OCI-LY1 (cell line): Measurements from ENCODE around the gene MSANTD3.

Experiments used
- H2AFZ ChIP-seq: fragments of 200-600 bp; sonication (generic), shearing (Covaris generic); 2 replicates; pipeline ENCODE4 v1.6.0; 2014; ENCODE audit warnings: antibody characterized with exemption, mild to moderate bottlenecking, low read length
- H3F3A ChIP-seq: fragments of 200-600 bp; sonication (generic), shearing (Covaris generic); 2 replicates; pipeline ENCODE4 v1.6.0; 2014; ENCODE audit warnings: mild to moderate bottlenecking, antibody characterized with exemption, low read length, moderate library complexity; ENCODE audit not compliant: insufficient read depth
- H3K27ac ChIP-seq: fragments of 200-600 bp; sonication (generic); 2 replicates; pipeline ENCODE4 v1.5.1; 2014; ENCODE audit warnings: low read length, mixed run types, mild to moderate bottlenecking, low read depth; ENCODE audit not compliant: poor library complexity, severe bottlenecking
- H3K27me3 ChIP-seq: fragments of 200-600 bp; sonication (generic); 2 replicates; pipeline ENCODE4 v1.6.0; 2014; ENCODE audit warnings: antibody characterized with exemption, mild to moderate bottlenecking, low read length, moderate library complexity; ENCODE audit not compliant: insufficient read depth
- H3K36me3 ChIP-seq: fragments of 200-600 bp; sonication (generic); 2 replicates; pipeline ENCODE4 v1.6.1; 2014; ENCODE audit warnings: mild to moderate bottlenecking, antibody characterized with exemption, low read length, moderate library complexity, mixed read lengths; ENCODE audit not compliant: insufficient read depth
- H3K4me1 ChIP-seq: fragments of 200-600 bp; sonication (generic); 2 replicates; pipeline ENCODE4 v1.5.1; 2014; ENCODE audit warnings: mild to moderate bottlenecking, low read length, moderate library complexity; ENCODE audit not compliant: insufficient read depth, severe bottlenecking
- H3K4me2 ChIP-seq: fragments of 200-600 bp; sonication (generic), shearing (Covaris generic); 2 replicates; pipeline ENCODE4 v1.6.1; 2014; ENCODE audit warnings: low read length
- H3K4me3 ChIP-seq: fragments of 200-600 bp; sonication (generic); 2 replicates; pipeline ENCODE4 v1.5.1; 2014; ENCODE audit warnings: low read length, low read depth, mild to moderate bottlenecking, mixed read lengths; ENCODE audit not compliant: poor library complexity, severe bottlenecking
- H3K79me2 ChIP-seq: fragments of 200-600 bp; shearing (Covaris generic); 2 replicates; pipeline ENCODE4 v1.6.1; 2016; ENCODE audit warnings: mixed run types, low read length, mixed read lengths; ENCODE audit not compliant: insufficient read depth
- H3K9ac ChIP-seq: fragments of 200-600 bp; sonication (generic), shearing (Covaris generic); 2 replicates; pipeline ENCODE4 v1.6.1; 2014; ENCODE audit warnings: mild to moderate bottlenecking, low read length, mixed read lengths
- H3K9me2 ChIP-seq: fragments of 200-600 bp; sonication (generic), shearing (Covaris generic); 2 replicates; pipeline ENCODE4 v1.6.1; 2014; ENCODE audit warnings: low read depth, mild to moderate bottlenecking, low read length, mixed read lengths
- H3K9me3 ChIP-seq: fragments of 200-600 bp; shearing (Covaris generic); 2 replicates; pipeline ENCODE4 v1.6.1; 2014; ENCODE audit warnings: low read length, mixed read lengths
- H4K20me1 ChIP-seq: fragments of 200-600 bp; sonication (generic), shearing (Covaris generic); 2 replicates; pipeline ENCODE4 v1.6.0; 2016; ENCODE audit warnings: mild to moderate bottlenecking, low read length; ENCODE audit not compliant: insufficient read depth
- EZH2 ChIP-seq: fragments of 200-600 bp; sonication (generic), shearing (Covaris generic); IDR thresholded peaks from 2 replicates; pipeline ENCODE4 v1.8.0; 2017; ENCODE audit warnings: borderline replicate concordance, mixed run types, mild to moderate bottlenecking, antibody characterized with exemption, low read length, moderate library complexity, mixed read lengths
- TF ChIP-seq, protein P1 (sequence below): fragments of 200-600 bp; sonication (generic), shearing (Covaris generic); IDR thresholded peaks from 2 replicates; pipeline ENCODE4 v1.5.1; 2017; ENCODE audit warnings: mild to moderate bottlenecking, antibody characterized with exemption, low read length, moderate library complexity, mixed read lengths

Gene MSANTD3

DNA sequence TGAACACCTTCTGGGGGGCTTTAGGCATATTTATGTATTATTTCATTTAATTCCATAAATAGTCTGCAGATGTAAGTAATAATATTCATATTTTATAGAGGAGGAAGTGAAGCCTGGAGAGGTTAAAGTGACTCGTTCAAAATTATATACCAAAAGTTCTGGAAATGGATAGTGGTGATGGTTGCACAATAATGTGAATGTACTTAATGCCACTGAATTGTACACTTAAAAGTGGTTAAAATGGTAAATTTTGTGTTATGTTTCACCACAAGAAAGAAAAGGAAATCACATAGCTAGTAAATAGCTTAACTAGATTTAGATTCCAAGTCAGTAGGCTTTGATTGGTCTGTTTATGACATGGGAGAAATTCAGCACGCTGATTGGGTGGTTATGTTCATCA lies 33.0 kb downstream of the MSANTD3 start:
- Histone ChIP-seq H3K9ac (no peak overlapping the region), H3K27ac (no peak overlapping the region), H4K20me1 (no peaks in the 10 kb centered on the region), H3K9me3 (no peaks in the 10 kb centered on the region), H3F3A (no peaks in the 10 kb centered on the region), H2AFZ (no peak overlapping the region), H3K79me2 (no peaks in the 10 kb centered on the region), H3K36me3 (no peaks in the 10 kb centered on the region), H3K4me3 (no peak overlapping the region), H3K27me3 (no peaks in the 10 kb centered on the region), H3K9me2 (no peaks in the 10 kb centered on the region), H3K4me2 (no peak overlapping the region), H3K4me1 (no peaks in the 10 kb centered on the region)
- TF ChIP-seq, protein P1, sequence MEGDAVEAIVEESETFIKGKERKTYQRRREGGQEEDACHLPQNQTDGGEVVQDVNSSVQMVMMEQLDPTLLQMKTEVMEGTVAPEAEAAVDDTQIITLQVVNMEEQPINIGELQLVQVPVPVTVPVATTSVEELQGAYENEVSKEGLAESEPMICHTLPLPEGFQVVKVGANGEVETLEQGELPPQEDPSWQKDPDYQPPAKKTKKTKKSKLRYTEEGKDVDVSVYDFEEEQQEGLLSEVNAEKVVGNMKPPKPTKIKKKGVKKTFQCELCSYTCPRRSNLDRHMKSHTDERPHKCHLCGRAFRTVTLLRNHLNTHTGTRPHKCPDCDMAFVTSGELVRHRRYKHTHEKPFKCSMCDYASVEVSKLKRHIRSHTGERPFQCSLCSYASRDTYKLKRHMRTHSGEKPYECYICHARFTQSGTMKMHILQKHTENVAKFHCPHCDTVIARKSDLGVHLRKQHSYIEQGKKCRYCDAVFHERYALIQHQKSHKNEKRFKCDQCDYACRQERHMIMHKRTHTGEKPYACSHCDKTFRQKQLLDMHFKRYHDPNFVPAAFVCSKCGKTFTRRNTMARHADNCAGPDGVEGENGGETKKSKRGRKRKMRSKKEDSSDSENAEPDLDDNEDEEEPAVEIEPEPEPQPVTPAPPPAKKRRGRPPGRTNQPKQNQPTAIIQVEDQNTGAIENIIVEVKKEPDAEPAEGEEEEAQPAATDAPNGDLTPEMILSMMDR: no peak
- no peak for TF ChIP-seq EZH2

DNA sequence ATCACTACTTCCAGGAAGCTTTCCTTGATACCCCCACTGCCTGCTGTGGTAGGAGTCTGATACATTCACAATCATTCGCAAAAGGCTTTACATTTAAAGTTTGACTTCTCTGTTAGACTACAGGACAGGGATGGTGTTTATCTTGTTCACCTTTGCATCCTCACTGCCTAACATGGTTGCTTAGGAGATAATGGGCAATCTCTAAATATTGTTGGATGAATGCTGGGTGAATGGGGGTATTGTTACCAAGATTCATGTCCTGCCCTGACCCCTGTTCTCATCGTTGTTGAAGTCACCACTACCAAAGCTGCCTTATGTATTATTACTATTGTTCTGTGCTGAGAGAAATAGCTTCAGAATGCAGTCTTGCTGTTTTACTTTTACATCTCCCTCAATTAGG lies 38.3 kb downstream of the MSANTD3 start:
- Histone ChIP-seq H4K20me1 (no peaks in the 10 kb centered on the region), H3K9me3 (no peaks in the 10 kb centered on the region), H2AFZ (no peak overlapping the region), H3K79me2 (no peaks in the 10 kb centered on the region), H3K27me3 (no peaks in the 10 kb centered on the region), H3K27ac (no peak overlapping the region), H3K36me3 (no peaks in the 10 kb centered on the region), H3F3A (no peaks in the 10 kb centered on the region), H3K4me1 (no peaks in the 10 kb centered on the region), H3K4me3 (no peak overlapping the region), H3K9me2 (no peaks in the 10 kb centered on the region), H3K4me2 (no peak overlapping the region), H3K9ac (no peak overlapping the region)
- TF ChIP-seq, protein P1: no peak
- no peak for TF ChIP-seq EZH2

GRCh38 chr9:100465761-100466160 lies 38.8 kb downstream of the MSANTD3 start:
- TF ChIP-seq, protein P1: no peak
- no peak for TF ChIP-seq EZH2
- Histone ChIP-seq H3K27ac (no peak overlapping the region), H3K4me3 (no peak overlapping the region)

More at GRCh38 chr9:100465761-100466160, 38.8 kb downstream of the MSANTD3 start:
- Histone ChIP-seq H3K4me2 (no peak overlapping the region), H4K20me1 (no peaks in the 10 kb centered on the region), H3K79me2 (no peaks in the 10 kb centered on the region), H3K36me3 (no peaks in the 10 kb centered on the region), H3K9ac (no peak overlapping the region), H3K4me1 (no peaks in the 10 kb centered on the region), H3K9me2 (no peaks in the 10 kb centered on the region), H3K27me3 (no peaks in the 10 kb centered on the region), H3F3A (no peaks in the 10 kb centered on the region), H3K9me3 (no peaks in the 10 kb centered on the region), H2AFZ (no peak overlapping the region)
